ELF-1 (cell line): Measurements from ENCODE around the gene RPGRIP1L.

Source experiments
- DNase-seq: peaks from one replicate; pipeline ENCODE4 v3.0.0-alpha.2; 2016; ENCODE audit warnings: low read depth, low spot score

Gene RPGRIP1L

DNA sequence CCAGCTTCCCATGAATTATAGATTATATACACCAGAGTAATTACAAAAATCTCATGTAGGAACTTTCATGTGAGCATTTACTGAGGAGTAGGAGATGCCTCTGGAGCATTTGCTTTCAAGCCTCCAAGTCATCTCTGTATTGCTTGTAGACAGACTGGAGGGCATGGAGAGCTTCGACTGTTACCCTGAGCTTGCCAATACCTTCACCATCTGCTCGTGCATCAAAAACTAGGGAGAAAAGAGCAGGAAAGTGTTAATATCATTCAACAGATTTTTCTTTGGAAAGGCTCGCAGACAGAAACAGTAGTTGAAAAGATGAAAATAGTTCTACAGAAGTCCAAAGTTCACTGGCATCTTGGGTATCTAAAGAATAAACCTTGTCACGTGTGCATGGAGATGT, 101.7 kb downstream of the RPGRIP1L start:
- no peak for DNase-seq

DNA sequence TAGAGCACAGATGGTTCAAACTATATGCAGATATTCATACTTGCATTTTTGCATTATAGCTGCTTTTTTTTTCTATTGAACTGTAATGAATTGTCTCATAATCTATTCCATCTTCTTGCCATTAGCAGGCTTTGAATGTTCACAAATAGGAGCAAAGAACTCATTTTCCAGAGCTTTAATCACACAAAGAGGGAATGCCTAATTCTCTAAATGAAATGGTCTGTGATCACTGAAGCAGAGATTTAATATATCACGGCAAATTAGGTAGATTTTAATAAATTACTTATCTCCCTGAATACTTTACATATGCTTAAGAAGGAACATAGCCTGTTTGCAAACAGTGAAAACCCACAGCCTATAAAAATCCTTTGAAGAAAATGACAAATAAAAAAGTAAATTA, 103.0 kb downstream of the RPGRIP1L start:
- DNase-seq: no peak

DNA sequence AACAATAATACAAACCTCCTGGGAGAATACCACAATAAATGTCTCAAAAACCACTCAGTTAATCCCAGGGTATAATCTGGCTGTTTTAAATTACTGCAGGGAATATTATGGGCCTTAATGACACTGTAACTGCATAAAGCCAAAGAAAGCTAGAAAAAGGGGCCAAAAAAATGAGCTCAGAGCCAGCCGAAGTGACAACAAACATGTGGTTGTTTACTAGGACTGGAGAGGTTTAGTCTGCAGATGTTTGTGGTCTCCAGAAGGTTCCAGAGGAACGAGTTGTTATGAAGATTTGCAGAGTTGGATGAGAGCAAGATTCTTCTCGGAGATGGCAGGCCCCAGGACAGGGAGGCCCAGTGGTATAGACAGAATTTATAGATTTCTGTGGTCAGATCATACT, 103.5 kb downstream of the RPGRIP1L start:
- no peak for DNase-seq

DNA sequence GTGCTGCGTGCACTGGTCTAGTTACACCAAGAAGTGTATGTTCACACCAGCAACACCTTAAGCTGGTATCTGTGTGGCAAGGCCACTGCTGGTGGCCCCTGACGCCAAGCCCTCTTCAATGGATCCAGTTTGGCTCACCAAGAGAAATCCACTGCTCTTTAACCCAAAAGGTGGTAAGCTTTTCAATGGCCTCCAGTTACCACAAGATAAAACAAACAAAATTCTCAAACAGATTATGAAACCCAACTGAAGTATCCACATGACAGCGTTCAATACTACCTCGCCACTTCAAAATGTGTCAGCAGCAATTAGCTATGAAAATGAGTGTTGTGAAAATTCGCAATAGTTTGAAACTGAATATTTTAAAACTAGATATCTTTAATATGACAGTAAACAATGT, 104.1 kb downstream of the RPGRIP1L start:
- DNase-seq: no peak

DNA sequence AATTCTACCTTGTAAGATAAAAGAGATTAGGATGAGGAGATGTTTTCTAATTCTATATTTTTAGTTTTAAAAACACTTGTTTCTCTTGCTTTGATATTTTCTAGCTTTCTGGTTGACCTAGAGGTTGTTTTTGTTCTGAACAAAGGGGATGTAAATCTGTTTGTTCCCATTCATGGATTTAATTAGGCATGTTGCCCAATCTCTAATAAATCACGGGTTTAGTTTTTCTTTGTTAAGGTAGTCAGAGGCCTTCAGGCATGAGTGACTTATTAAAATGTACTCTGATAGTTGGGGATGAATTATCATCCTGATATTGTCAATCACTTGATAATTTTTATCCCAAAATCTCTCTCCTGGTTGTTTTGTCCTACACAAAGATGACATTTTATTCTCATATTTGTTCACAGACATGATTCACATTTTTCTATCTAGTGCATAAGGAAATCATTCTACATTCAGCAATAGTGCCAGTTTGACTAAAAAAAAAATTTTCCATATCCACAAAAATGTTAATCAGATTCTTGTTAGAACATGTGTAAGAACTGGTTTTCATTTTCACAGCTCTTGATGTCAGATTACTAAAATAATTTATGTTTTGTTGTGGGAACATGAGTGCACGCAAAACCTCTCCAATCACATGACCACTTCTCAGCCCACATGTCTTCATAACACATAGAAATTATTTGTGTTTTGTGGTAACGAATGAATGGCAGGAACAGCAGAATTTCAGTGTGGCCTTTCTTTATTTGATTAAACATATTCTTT, 105.0 kb downstream of the RPGRIP1L start:
- no peak for DNase-seq

DNA sequence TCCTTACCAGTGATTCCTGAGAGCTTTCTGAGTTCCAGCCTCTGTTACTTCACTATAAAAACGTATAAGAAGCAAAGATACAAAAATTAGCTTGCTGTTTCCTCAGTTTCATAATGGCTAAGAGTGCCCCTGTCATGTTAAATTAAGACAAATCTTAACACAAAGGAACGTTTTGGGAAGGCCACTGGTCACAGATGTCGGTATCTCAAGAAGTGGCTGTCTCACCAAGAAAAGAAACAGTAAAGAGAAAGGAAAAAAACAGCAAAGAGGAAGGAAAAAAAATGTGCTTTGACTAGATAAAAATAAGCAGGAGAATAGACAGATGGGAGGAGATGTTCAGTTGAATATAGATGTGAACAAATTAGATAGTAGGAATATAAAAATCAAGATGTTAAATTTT, 105.9 kb downstream of the RPGRIP1L start:
- no peak for DNase-seq

DNA sequence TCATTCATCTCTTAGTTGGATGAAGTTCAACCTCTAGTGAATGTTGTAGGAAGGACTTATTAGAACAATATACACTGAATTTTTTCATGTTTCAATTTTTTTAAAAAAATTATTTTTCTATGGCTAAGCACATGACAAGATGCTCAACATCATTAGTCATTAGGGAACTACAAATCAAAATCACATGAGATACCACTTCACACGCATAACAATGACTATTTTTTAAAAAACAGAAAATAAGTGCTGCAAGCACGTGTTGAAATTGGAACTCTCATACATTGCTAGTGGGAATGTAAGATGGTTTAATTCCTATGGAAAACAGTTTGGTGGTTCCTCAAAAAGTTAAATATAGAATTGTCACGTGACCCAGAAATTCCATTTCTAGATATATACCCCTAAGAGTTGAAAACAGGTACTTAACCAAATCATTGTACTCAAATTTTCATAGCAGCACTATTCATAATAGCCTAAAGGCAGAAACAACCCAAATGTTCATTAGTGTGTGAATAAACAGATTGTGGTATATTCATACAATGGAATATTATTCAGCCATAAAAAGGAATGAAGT, 115.5 kb downstream of the RPGRIP1L start:
- DNase-seq: no peak

DNA sequence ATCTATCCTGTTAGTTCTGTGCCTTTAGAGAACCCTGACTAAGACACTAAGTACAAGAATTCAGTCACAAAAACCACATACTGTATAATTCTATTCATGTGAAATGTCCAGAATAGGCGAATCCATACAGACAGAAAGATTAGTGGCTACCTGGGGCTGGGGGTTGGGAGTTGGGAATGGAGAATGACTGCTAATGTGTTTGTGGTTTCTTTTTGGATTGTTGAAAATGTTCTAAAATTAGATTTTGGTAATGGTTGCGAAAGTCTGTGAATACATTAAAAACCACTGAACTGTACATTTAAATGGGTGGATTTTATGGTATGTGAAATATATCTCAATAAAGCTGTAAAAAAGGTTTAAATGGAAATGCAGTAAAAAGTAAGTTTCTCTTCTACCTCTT, 120.3 kb downstream of the RPGRIP1L start:
- no peak for DNase-seq

DNA sequence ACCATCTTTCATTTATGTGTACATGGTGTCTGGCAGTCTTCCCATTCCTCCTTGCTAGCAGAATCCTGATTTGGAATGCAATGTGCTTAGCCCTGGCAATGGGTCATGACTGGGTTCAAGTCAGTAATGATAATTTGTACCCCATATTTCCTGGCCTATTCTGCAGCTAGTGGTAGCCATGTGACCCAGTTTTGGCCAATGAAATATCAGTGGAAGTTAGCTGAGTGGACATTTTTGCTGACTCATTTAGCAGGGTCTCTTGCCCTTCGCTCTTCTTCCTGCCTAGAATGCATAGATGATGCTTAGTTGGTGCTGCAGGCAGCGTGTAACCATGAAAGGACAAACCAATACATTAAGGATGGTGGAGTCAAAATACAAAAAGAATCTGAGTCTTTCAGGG, 121.9 kb downstream of the RPGRIP1L start:
- DNase-seq: no peak

DNA sequence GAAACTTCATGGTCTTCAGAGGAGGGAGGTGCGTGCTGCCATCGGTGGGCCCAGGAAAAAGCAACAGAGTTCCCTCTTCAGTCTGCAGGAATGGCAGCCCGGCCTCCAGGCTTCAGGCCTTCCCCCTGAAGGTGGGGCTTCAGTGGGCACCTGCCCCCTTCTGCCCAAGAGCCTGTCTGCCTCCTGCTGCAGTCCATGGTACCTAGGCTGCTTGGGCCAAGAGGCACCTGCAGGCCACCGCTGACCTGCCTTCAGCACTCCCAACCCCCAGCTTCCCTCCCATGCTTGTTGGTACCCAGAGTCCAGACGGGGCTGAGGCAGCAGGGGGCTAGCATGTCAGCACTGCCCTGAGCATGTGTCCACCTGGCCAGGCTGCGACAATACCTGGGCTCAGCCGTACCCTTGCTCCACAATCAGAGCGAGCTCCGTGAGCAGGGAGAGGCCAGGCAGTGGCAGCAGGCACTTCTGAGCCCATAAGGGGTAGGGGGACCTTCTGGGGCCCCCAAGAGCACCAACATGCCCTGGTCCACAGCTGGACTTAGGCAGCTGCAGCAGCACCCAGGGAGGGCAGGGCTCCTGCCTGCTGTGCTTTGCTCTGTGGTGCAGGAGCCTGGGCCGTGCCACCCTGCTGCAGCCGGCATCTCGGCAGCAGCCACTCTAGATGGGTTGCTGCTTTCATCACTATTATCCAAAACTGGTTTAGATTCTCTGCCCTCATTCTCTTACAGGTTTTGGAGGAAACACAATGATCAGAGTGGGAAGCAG, 123.4 kb downstream of the RPGRIP1L start:
- no peak for DNase-seq

DNA sequence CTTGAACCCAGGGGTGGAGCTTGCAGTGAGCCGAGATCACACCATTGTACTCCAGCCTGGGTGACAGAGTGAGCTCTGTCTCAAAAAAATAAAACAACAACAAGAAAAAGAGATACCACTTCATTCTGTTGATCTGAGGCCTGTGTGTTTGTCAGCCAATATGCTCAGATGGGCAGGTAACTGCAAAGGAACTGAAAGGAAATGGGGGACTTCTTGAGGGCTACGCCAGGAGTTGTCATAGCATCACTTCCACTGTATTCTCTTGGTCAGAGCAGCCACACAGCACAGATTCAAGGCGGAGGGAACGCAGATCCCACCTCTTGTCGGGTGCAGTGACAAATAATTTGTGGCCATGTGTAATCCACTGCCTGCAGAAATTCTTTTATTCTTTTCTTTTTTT, 126.8 kb downstream of the RPGRIP1L start:
- DNase-seq: no peak

DNA sequence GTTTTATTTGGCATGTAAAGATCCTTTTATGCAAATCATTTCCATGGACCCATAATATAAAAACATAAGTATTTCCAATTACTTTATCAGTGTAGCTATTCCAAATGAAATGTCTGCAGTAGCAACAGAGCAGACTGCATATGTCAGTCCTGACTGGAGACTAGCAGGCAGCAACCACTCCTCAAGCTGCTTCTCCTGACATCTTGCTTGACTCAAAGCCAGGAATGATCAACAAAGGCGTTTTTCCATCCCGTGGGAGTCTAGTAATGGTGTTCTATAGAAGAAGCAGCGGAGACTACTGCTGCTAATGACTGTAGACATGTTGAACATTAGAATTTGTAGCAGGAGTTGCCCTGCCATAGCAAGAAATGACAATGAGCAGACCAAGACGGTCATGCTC, 127.4 kb downstream of the RPGRIP1L start:
- DNase-seq: no peak

DNA sequence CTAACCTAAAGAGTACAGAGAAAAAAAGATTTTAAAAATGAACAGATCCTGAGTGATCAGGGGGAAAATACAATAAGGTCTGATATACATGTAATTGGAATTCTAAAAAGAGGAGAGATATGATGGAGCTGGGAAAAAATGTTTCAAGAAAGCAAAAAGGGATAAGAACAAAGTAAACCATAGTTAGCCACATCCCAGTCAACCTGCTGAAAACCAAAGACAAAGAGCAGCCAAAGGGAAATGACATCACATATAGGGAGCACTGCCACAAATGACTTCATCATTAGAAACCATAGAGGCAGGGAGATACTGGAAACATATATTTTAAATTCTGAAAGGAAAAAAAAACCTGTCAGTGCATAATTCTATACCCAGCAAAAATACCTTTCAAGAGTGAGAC, 131.9 kb downstream of the RPGRIP1L start:
- DNase-seq: no peak

DNA sequence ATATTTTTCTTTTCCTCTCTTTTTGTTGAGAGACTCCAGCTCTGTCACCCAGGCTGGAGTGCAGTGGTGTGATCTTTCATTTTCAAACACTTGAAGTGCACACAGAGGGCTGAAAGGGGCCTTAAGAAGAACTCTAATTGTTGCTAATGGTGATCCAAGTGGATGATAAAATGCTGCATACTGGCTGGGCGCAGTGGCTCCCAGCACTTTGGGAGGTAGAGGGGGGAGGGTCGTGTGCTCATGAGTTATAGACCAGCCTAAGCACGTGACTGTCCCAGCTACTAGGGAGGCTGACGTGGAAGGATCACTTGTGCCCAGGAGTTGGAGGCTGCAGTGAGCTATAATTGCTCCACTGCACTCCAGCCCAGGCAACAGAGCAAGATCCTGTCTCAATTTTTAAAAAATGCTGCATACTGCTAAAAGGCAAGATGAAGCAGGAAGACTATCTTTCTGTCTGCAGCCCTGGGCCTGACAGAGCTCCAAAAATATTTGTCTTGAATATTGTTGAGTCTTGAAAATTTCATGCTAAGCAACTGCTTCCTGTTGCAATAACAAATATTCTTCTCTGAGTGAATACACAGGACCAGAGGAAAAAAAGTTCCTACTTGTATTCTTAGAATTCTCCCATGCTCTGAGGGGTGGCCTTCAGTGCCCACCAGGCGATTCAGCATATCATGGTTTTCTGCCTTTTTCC, 137.0 kb downstream of the RPGRIP1L start:
- DNase-seq: no peak

DNA sequence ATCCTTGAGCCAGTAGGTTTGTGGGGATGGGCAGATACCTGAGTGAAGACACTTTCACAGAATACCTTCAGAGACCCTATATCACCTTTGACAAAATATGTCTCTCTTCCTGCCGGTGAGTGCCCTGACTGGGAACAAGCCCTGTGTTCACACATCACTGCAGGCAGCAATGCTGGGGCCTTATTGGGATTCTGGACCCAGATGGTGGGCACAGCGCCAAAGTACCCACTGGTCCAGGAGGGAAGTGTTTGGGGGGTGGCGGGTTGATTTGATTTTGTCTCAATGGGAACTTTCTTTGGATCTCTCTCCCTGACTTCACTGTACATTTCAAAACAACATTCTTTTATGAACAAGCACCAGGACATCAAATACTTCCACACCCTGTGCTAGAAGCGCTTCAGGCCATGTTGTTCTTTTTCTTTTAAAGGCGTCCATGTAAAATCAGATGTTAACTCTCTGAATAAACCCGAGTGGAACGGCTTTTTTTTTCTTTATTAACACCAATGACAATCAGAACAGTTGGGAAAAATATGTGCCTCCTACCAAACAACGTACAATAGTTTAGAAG, 138.3 kb downstream of the RPGRIP1L start:
- no peak for DNase-seq

DNA sequence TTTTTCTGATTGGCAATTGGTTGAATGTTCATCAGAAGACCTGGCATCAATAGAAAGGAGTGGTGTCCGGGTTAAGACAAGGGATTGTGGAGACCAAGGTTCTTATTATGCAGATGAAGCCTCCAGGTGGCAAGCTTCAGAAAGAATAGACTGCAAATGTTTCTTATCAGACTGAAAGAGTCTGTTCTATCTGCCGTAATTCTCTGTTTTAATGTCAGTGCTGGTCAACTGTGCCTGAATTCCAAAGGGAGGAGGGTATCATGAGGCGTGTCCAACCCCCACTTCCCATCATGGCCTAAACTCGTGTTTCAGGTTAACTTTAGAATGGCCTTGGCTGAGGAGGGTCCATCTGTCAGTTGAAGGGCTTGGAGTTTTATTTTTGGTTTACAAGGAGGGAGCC, 140.2 kb downstream of the RPGRIP1L start:
- no peak for DNase-seq

DNA sequence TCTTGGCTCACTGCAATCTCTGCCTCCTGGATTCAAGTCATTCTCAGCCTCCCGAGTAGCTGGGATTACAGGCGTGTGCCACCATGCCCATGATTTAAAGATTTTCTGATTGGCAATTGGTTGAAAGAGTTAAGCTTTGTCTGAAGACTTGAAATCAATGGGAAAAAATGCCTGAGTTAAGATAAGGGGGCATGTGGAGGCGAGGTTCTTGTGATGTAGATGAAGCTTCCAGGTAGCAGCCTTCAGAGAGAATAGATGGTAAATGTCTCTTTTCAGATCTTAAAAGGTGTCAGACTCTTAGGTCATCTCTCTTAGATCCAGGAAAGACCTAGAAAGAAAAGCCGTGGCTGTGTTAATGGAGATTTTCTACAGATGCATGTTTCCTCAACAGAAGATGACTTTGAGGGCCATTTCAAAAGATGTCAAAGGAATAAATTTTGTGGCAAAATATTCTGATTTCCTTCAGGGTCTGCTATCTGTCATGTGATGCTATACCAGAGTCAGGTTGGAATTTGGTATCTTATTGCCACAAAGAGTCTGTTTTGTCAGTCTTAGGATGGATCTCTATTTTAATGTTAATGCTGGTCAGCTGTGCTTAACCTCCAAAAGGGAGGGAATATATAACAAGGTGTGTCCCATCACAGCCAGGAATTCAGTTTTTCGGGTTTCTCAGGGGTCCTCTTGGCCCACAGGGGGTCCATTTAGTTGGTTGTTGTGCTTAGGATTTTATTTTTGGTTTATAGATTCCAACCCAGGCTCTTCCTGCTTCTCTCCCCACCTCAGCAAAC, 142.4 kb downstream of the RPGRIP1L start:
- peak; percentile 51 for DNase-seq

DNA sequence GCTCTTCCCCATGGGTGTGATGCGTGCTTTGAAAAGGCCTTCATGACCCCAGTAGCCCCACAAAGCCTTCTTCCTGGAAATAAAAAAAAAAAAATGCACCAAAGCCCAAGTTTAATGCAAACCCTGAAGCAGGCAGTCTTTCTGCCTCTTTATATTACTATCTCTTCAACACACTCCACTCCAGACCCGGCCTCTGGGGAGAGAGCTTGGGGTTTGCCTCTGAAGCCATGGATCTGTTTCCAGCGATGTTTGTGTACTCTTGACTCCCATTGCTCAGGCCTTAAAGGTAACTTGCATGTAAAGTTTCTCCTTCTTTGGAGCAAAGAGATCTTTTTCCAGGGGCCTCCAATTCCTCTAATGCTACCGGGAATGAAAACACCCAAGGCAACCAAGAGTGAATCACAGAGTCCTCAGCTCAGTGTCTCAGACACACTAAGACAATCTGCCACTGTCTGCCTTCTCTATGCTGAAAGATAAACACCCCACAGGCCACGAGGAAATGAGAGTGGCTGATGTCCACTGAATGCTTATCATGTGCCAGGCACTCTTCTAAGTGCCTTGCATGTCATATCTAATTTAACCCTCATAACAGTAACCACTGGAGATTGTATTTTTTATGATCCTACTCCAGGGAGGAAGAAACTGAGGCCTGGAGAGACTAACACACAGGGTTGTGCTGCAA, 144.2 kb downstream of the RPGRIP1L start:
- no peak for DNase-seq

DNA sequence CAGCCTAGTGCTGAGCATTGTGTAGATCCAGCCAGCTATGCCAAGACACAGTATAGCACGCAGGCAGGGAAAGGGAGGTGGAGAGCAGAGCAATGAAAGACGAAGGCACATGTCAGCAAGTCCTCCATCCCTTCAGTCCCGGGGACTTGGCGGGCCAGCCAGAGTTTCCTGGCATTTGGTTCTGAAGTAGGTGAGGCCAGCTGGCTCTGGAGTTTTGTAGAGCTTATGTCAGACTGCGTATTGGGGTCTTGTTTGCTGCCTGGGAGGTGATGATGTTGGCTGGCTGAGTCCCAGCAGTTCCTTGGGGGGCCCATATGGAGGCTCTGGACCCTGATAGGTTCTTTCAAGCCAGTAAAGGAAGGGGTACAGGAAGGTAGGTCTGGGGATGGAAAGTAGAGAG, 144.9 kb downstream of the RPGRIP1L start:
- DNase-seq: no peak

DNA sequence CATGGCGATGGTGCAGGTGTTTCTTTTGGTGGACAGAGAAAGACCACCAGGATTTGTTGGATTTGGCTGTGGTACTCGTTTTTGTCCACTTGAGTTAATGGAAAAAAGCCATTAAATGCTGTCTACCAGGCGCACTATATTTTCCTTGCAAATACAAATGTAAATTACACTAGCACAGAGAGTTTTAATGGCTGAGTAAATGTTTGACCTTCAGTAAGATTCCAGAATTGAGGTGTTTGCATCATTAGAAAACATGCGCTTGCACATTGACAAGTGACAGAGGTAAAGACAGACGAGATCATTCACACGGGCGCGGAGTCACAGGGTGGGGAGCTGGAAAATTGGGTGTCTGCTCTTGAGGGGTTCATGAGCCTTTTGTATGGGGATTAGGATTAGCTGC, 147.1 kb downstream of the RPGRIP1L start:
- DNase-seq: no peak
